Measurements from ENCODE around the gene LARP7.

- TF ChIP-seq CTCF (IDR thresholded peaks at IDR 0.05; ENCODE audit: control extremely low read depth in 1 of 3, insufficient read depth in 1 of 3, low read depth in 1 of 3, low read length in 3 of 3): peak in 2 of 3 experiments; percentile 62 to 69; a peak in 3 of 4 replicates
- no peak for TF ChIP-seq HDAC2 (IDR thresholded peaks at IDR 0.05; ENCODE audit: borderline replicate concordance in 1 of 2, low read depth in 2 of 2, low read length in 2 of 2)
- no peak for TF ChIP-seq EP300 (IDR thresholded peaks at IDR 0.05; ENCODE audit: borderline replicate concordance in 1 of 2, low read depth in 2 of 2, low read length in 2 of 2)
Observed at GRCh38 chr4:112604589-112604988, 32.4 kb upstream of the LARP7 start.

Data from H1 (cell line).